ENCODE measurements around the gene VPS16. TPM values are rescaled to one million over a fixed set of nuclear protein-coding genes. Genes with fewer than 3 reads are reported as not detected.

The VPS16 gene
- total RNA-seq, 1 experiment from 2014 or later = 49.9 TPM

DNA sequence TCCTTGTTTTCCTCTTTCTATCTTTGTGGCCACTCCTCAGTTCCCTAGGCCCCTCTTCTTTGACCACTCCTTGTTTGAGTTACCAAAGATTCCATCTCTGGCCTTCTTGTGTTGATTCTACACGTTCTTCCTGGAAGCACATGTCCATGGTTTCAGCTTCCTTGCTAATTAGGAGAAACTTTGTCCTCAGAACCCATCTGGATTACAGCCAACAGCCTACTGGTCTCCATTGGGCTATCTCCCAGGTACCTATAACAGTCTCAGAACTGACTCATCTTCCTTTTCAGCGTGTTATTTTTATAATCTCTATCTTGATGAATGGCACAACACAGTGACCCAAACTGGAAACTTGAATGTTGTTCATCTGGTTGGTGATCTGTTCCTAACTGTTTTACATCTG is 50.2 kb downstream of the VPS16 start:
- peak; percentile 25 for DNase-seq
- Histone ChIP-seq H3K27ac (ENCODE audit: low read length) (no peak overlapping the region), H2AFZ (ENCODE audit: low read length) (no peak overlapping the region), H3K9me3 (ENCODE audit: low read length) (no peaks in the 10 kb centered on the region), H3K79me2 (ENCODE audit: low read length) (peaks cover 93% of the 10 kb centered on the region), H3K27me3 (ENCODE audit: low read length) (no peaks in the 10 kb centered on the region), H4K20me1 (ENCODE audit: low read length) (peaks cover 11% of the 10 kb centered on the region; the same call in 1 of the 2 replicates), H3K4me2 (ENCODE audit: low read length) (no peak overlapping the region), H3F3A (ENCODE audit: low read length, unreplicated experiment) (no peaks in the 10 kb centered on the region), H3K9me2 (replicated peaks; ENCODE audit: low read length) (no peaks in the 10 kb centered on the region), H3K9ac (ENCODE audit: low read length) (no peak overlapping the region), H3K4me3 (ENCODE audit: low read length) (no peak overlapping the region), H3K4me1 (ENCODE audit: insufficient read depth, low read length) (peaks cover 8% of the 10 kb centered on the region), H3K36me3 (ENCODE audit: low read depth, low read length) (no peaks in the 10 kb centered on the region)
- ATAC-seq = peak; percentile 22; the same call in 1 of the 2 replicates
- ChIA-PET POLR2A (ENCODE audit: unreplicated experiment) (no interaction called here), CTCF (no interaction called here)
- intact Hi-C loops (cut with micrococcal nuclease) = no loop called here
- TF ChIP-seq, protein P1, sequence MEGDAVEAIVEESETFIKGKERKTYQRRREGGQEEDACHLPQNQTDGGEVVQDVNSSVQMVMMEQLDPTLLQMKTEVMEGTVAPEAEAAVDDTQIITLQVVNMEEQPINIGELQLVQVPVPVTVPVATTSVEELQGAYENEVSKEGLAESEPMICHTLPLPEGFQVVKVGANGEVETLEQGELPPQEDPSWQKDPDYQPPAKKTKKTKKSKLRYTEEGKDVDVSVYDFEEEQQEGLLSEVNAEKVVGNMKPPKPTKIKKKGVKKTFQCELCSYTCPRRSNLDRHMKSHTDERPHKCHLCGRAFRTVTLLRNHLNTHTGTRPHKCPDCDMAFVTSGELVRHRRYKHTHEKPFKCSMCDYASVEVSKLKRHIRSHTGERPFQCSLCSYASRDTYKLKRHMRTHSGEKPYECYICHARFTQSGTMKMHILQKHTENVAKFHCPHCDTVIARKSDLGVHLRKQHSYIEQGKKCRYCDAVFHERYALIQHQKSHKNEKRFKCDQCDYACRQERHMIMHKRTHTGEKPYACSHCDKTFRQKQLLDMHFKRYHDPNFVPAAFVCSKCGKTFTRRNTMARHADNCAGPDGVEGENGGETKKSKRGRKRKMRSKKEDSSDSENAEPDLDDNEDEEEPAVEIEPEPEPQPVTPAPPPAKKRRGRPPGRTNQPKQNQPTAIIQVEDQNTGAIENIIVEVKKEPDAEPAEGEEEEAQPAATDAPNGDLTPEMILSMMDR (conservative IDR thresholded peaks at IDR 0.05; ENCODE audit: low read depth, low read length) = no peak
- no peak for TF ChIP-seq EZH2phosphoT487 (IDR thresholded peaks at IDR 0.05; ENCODE audit: borderline replicate concordance, low read length)
- TF ChIP-seq EZH2 (IDR thresholded peaks at IDR 0.05; ENCODE audit: low read length, unreplicated experiment) = no peak
- no TSS peak for BruUV-seq (replicated peaks)

DNA sequence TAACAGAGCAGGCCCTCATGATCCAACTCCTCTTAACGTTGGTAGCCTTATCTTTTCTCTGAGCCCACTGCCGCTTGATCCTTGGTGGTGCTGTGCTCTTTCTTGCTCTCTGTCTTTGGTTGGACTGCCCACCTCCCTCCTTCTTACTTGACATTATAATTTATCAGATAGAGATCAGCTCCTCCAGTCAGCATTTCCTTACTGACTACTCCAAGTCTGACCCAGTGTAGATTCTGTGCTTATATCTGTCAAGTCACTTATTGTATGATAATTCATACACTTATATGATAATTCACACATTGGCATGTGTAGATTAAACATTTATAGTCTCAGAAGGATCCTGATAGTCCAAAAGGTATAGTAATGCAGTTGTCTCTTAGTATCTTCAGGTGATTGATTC is 50.8 kb downstream of the VPS16 start:
- Histone ChIP-seq H3K27me3 (ENCODE audit: low read length) (no peaks in the 10 kb centered on the region), H3K4me3 (ENCODE audit: low read length) (no peak overlapping the region), H3K9ac (ENCODE audit: low read length) (no peak overlapping the region), H3K79me2 (ENCODE audit: low read length) (peaks cover 93% of the 10 kb centered on the region), H2AFZ (ENCODE audit: low read length) (no peak overlapping the region), H3K36me3 (ENCODE audit: low read depth, low read length) (no peaks in the 10 kb centered on the region), H3K4me1 (ENCODE audit: insufficient read depth, low read length) (peaks cover 8% of the 10 kb centered on the region), H3F3A (ENCODE audit: low read length, unreplicated experiment) (no peaks in the 10 kb centered on the region), H3K4me2 (ENCODE audit: low read length) (no peak overlapping the region), H3K9me3 (ENCODE audit: low read length) (no peaks in the 10 kb centered on the region), H3K27ac (ENCODE audit: low read length) (no peak overlapping the region), H4K20me1 (ENCODE audit: low read length) (peaks cover 11% of the 10 kb centered on the region; the same call in 1 of the 2 replicates), H3K9me2 (replicated peaks; ENCODE audit: low read length) (no peaks in the 10 kb centered on the region)
- DNase-seq (no peak), ATAC-seq (no peak)
- CTCF ChIA-PET = no interaction called here
- no peak for TF ChIP-seq EZH2phosphoT487 (IDR thresholded peaks at IDR 0.05; ENCODE audit: borderline replicate concordance, low read length)
- TF ChIP-seq, protein P1 (conservative IDR thresholded peaks at IDR 0.05; ENCODE audit: low read depth, low read length) = no peak
- no peak for TF ChIP-seq EZH2 (IDR thresholded peaks at IDR 0.05; ENCODE audit: low read length, unreplicated experiment)
- no TSS peak for BruUV-seq (replicated peaks)
- intact Hi-C loops (cut with micrococcal nuclease) = no loop called here
- POLR2A ChIA-PET (ENCODE audit: unreplicated experiment) = no interaction called here

DNA sequence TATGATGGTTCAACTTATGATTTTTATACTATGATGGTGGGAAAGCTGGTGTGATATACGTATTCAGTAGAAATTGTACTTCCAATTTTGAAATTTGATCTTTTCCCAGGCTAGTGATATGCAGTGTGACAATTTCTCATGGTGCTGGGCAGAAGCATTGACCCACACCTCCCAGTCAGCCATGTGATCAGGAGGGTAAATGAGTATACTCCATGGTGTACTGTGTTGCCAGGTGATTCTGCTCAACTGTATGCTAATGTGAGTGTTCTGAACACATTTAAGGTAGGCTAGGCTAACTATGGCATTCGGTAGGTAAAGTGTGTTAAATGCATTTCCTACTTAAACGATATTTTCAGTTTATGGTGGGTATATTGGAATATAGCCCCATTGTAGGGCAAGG is 51.8 kb downstream of the VPS16 start:
- no peaks in the 10 kb centered on the region for H3K27me3 ChIP-seq (ENCODE audit: low read length)
- intact Hi-C loops (cut with micrococcal nuclease) = no loop called here
- H3K4me1 ChIP-seq (ENCODE audit: insufficient read depth, low read length) = peaks cover 8% of the 10 kb centered on the region
- no peaks in the 10 kb centered on the region for H3F3A ChIP-seq (ENCODE audit: low read length, unreplicated experiment)
- H2AFZ ChIP-seq (ENCODE audit: low read length) = no peak overlapping the region
- no TSS peak for BruUV-seq (replicated peaks)
- POLR2A ChIA-PET (ENCODE audit: unreplicated experiment) = no interaction called here
- TF ChIP-seq, protein P1 (conservative IDR thresholded peaks at IDR 0.05; ENCODE audit: low read depth, low read length) = no peak
- TF ChIP-seq EZH2phosphoT487 (IDR thresholded peaks at IDR 0.05; ENCODE audit: borderline replicate concordance, low read length) = no peak
- TF ChIP-seq EZH2 (IDR thresholded peaks at IDR 0.05; ENCODE audit: low read length, unreplicated experiment) = no peak
- no peak overlapping the region for H3K4me3 ChIP-seq (ENCODE audit: low read length)
- no peaks in the 10 kb centered on the region for H3K9me3 ChIP-seq (ENCODE audit: low read length)
- H3K4me2 ChIP-seq (ENCODE audit: low read length) = no peak overlapping the region
- H4K20me1 ChIP-seq (ENCODE audit: low read length) = peaks cover 15% of the 10 kb centered on the region; the same call in 1 of the 2 replicates
- no peak overlapping the region for H3K9ac ChIP-seq (ENCODE audit: low read length)
- H3K36me3 ChIP-seq (ENCODE audit: low read depth, low read length) = no peaks in the 10 kb centered on the region
- H3K9me2 ChIP-seq (replicated peaks; ENCODE audit: low read length) = no peaks in the 10 kb centered on the region
- CTCF ChIA-PET = no interaction called here
- H3K27ac ChIP-seq (ENCODE audit: low read length) = no peak overlapping the region
- no peak for DNase-seq
- ATAC-seq = no peak
- peaks cover 93% of the 10 kb centered on the region for H3K79me2 ChIP-seq (ENCODE audit: low read length)

Data from PC-3 (cell line).